Measurements from ENCODE around the gene RFX3.

GRCh38 chr9:3525836-3526164 is at the start of gene RFX3:
- TF ChIP-seq EZH2phosphoT487 (IDR thresholded peaks at IDR 0.05; ENCODE audit: low read length) = no peak
- TF ChIP-seq CTCF (IDR thresholded peaks at IDR 0.05; ENCODE audit: low read length) = no peak
- TF ChIP-seq EZH2 (optimal IDR thresholded peaks at IDR 0.05; ENCODE audit: low read depth, low read length) = no peak

Data from MM.1S (cell line).